GDM1 (cell line): ENCODE data around the gene EFS.
A peak's percentile ranks its signal among the peaks of the same experiment; 100 is the strongest.

Experiments
- DNase-seq: peaks from one replicate; lab custom pipeline; 2025; lab: John Stamatoyannopoulos, UW

EFS gene

DNA sequence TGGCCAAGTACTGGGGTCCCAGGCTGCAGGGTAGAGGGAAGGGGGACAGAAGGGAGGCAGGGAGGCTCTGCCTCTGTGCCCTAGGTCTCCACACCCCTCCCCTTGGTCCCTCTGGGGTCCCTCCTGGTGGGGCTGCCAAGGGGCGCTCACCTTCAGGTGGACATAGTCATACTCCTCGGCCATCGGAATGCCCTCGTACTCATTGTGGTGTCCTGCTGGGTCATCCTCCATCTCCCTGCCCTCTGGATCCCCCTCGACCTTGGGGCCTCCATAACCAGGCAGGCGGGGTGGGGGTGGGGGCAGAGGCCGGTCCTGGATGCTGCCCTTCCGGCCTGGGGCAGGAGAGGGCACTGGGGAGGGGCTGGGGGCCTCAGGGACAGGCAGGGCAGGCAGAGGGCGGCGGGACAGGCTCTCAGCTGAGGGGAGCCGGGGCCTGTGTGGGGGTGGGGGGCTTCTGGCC, 5.8 kb downstream of the EFS start:
- DNase-seq = no peak

DNA sequence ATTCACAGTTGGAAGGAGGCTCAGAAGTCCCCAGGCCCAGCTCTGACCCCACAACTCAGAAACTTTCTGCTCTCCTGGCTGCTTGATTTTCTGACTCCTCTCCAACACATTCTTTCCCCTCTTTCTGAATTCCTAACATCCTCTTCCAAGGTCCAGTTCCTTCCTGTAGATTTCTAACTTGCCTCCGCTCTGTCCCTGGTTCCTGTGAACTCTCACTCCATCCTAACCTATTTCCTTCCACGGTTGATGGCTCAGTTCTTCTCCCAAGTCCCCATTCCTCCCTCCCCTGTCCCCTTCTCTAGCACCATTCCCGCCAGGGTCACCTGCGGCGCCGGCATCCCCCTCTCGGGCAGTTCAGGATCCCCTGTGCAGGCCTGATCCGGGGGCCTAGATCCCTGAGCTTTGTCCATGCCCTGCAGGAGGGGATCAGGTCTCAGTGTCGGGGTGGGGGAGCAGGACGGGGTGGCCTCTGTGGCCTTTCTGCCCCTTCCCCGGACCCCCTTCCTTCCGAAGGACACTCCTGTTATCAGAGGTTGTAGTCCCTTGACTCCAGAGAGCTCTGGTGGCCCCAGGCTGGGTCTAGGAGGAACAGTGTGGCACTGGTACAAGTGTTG, 6.3 kb downstream of the EFS start:
- DNase-seq = no peak

DNA sequence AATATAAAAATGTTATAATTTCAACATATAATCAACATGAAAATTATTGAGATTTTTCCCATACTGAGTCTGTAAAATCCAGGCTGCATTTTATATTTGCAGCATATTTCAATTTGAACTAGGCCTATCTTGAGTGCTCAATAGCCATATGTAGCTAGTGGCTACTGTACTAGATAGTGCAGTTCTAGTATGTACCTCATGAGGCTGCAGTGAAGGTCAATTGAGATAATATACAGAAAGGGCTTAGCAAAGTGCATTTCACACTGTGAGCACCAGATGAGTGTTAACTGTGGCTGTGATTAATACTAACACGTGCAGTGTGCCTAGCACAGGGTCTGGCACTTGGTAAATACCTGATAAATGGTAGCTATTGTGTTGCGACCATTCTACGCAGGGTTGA, 6.9 kb downstream of the EFS start:
- no peak for DNase-seq

DNA sequence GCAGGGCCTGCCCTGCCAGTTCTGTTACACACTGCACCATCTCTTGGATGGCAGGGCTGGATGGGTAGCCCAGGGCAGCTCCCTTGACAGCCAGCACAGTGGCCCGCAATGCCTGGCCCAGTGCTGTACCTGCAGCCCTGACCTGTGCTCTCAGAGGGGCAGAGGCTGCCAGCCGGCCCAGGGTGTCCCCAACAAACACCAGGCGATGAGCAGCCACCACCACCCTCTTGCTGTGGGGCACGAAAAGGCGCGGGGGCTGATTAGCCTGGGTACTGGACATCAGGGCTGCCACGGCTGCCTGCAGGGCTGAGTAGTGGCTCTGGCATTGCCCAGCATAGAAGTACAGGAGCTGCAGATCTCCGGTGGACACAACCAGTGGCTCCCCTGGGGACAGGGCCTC, 7.7 kb downstream of the EFS start:
- DNase-seq = no peak

DNA sequence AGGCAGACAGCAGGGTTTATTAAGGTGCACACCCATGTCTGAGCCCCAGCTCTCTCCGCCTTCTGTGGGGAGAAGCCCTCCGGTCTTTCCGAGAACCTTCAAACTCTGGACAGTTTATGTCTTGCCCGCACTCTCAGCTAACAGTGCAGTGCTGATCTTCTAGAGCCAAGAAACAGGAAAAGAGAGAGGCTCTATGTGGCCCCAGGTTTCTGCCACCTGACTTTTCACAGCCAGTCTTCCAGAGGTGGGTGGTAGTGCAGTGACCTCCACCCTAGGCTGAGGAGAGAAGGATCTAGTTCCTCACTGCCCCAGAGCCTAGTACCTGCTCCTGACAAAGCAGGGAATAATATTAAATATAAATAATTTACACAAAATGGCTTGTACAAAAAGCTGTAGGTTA, 8.3 kb downstream of the EFS start:
- DNase-seq = no peak

DNA sequence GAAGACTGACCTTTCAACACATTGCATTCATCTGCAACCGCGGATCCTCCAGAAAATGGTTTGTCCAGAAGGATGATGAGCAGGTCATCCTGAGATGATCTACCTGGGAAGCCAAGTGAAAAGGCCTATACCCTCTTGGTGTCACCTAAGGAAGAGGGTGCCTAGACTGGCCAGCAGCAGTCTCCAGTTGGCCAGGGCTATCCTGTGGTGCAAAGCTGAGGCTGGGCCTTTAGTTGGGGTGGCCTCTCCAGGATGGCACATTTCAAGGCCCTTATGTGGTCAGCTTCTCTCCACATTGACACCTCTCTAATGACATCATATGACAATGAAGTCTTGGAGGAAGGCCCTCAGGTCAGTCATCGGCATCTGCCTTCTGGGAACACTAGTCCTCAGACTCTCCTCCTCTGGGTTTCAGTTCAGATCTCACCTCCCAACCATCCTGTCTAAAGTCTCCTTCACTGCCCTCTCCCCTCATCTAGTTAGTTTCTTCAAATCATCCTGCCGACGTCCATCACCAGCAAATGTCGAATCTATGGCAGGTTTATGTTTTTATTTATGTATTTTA, 9.0 kb downstream of the EFS start:
- no peak for DNase-seq

DNA sequence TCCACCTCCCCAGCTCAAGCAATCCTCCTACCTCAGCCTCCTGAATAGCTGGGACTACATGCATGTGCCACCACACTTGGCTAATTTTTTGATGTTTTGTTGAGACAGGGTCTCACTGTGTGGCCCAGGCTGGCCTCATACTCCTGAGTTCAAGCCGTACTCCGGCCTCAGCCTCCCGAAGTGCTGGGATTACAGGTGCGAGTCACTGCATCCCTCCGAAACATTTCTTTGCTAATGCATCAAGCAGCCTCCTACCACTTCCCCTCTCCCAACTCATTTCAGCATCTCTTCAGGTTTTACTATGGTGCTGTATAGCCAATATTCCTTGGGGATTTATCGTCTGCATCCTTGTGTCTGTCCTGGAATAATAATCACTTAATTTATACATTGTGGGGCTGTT, 10.0 kb downstream of the EFS start:
- DNase-seq = no peak

DNA sequence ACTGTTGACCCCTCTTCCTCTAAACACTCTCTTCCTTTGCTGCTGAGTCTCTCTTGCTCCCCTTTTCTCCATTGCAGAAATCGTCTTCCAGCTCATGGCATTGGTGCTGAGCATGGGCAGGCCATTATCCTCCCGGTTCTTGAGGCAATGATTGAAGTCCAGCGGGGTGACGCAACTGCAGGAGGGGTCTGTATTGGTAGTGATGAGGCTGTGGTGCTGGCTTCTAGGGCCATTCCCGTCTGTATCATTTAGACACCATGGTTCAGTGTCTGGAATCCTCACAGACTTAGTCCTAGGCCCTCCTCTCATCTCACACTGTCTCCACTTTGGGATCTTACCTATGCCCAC, 11.6 kb downstream of the EFS start:
- DNase-seq = no peak

DNA sequence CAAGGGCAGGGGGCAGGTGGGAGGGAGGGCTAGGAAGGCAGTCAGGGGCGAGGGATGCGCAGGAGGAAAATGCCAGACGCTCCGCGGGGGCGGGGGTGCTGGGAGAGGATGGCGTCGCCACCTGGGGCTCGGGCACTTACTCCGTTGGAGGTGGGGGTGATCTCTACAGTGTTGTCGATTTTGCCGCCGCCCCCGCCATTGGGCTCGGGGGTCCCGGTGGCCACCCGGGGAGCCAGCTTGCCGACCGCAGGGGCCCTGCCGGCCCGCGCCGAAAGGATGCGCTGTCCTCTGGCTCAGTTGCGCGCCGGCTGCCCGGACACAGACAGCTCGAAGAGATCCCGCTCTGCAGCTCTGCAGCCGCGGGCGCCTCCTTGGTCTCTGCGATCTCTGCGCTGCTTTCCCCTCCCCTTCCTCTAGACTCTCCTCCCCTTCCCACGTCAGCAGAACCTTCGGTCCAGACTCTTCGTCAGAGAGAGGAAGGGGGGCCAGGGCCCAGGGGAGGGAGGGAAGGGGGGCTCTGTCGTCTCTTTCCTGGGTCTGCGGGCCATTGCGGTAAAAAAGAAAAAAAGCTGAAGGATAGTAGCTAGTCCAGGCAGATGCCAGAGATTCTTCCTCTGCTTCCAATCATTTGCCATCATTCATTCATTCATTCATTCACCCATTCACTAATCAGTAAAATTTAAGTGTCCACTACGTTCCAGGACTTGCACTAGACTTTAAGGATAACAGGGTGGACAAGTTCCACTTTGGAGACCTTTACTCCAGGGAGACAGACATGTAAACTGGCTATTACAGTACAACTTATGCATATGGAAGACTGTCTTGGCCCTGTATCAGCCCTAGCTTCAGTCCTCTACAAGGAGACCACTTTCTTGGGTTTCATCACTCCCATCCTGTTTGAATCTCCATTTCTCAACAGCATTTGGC, 12.2 kb downstream of the EFS start, which contains the start of gene SLC22A17:
TSS of gene SLC22A17 (minus strand) at position 382 of the 927 bp plus-strand sequence.
- peak; percentile 38 for DNase-seq

DNA sequence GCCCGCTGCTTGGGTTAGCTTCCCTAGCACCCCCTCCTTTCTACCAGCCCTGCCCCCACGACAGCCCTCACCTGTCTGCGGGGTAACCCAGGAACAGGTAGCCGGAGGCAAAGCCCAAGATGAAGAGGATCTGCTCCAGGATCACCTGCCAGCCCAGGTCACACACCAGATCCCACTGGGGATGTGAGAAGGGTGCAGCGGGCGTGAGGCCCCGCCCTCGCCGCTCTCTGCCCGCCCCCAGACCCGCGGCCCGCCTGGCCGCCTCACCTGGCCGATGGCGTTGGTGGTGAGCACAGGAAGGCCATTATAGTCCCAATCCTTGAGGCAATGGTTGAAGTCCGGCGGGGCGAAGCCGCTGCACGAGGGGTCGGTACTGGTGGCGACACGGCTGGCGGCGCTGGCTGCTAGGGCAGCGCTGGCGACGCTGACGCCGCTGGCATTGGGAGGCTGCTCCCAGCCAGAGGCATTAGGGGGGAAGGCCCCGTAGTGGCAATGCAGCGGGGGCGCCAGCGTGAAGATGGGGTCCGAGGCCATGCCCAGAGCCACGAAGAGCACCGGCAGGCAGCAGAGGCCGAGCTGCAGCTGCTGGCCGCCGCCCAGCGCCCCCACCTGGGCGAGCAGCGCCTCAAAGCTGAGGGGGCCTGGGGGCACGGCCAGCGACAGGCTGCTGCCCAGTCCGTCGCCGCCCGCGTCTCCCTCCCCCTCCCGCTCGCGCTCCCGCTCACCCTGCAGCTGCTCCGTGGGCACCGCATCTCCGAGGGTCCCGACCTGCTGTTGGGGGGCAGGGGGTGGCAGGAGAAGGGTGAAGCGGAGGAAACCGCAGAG, 13.1 kb downstream of the EFS start:
- no peak for DNase-seq

DNA sequence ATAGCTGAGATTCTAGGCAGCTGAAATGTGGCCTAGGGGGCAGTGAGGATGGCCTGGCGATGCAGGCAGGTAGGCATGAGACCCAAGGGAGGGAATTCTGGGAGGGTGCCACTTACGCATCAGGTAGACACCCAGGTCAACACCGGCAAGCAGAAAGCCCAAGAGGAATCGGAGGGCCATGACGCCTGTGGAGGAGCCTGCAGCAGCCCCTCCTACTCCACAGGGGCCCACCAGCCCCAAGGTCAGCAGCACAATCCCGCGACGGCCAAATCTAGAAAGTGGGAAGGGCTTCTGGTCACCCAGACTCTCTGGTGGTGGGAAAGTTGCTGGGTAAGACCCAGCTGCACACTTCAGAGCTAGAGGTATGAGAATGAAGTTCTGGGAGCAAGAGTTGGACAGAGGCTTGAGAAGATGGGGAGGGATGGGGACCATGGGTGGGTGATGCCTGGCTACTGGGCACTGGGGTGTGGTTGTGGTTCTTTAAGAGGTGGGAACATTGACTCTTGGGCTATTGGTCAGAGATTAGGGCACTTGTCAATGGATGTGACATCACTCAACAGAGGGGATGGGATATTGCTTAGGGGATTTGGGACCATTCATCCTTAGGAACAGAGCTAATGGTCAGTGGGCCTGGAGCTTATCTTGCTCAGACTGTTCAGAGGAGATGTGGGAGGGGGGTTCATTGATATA, 15.7 kb downstream of the EFS start:
- no peak for DNase-seq

DNA sequence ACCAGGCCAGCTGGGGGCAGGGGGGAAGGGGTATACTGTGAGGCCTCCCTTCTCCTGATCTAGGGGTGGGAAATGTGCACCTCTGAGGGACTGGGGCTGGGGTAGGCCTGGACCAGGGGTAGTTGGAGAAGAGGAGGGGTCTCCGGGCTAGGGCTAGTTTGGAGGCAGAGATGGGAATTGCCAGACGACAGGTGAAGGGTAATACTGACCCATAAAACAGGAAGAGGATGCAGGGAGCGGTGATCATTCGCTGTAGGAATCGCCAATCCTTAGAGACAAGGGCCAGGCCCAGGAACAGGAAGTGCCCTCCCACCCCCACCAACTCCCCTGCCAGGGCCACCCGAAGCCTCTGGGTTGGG, 16.7 kb downstream of the EFS start:
- no peak for DNase-seq

DNA sequence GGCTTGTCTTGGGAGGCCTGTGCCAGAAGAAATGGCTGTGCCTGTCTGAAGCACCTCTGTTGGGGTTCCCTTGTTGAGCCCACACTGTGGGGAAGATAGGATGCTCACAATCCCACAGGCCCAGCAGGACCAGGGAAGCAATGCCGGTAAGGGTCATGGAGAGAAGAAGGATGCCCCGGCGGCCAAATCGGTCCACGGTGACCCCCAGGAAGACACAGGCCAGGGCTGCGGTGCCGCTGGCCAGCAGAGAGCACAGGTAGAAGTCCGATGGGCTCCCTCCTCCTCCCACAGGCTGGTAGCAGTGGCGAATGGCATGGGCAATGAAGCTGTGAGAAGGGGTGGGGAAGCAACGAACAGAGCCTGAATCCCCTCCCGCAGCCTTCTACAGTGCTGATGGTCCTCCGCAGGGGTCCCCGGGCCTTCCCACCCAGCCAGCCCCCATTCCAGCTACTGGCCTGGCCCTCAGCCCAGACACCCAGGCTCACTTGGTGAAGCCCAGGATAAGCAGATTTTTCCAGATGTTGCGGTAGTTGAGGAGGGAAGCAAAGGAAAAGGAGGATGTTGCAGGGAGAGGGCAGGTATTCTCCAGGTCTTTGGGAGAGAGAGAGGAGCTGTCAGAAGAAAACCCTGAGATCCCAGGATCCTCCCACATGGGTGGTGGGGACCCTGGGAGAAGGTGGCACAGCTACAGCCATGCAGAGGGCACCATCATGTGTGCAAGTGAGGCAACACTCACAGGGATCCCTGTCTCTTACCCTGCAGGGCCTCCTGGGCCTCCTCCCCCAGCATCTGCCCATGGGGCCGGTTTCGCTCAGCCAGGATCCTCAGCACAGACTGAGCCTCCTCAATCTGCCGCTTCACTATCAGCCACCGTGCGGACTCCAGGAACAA, 17.3 kb downstream of the EFS start:
- DNase-seq = no peak

DNA sequence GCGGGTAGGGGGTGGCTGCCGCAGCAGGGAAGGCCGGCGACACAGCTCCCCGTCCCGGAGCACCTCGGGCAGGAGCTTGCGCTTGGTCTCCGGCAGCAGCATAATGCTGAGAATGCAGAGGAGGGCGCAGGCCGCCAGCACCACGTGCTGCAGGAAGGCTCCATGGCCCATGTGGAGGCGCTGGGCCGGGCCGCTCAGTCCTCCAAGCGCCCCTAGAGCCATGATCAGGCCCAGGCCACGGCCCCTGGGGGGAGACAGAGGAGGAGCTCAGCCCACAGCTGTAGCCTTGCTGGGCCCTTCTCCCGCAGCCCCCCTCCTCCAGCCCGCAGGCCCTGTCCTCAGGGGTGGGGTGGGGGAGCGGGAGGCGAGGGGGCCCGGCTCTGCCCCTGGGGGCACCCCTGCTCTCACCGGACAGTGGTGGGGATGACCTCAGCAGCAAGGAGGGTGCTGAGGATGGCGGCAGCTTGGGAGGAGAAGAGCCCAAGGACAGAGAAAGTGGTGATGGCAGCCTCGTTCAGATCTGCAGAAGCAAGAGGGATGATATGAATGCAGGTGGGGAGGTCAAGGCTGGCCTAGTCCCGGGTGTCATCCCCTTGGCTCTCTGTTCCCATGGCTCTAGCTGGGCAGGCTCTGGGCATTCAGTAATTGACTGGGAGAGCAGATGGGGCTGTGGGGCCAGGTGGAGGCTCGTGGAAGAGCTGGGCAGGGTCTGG, 18.1 kb downstream of the EFS start:
- no peak for DNase-seq

DNA sequence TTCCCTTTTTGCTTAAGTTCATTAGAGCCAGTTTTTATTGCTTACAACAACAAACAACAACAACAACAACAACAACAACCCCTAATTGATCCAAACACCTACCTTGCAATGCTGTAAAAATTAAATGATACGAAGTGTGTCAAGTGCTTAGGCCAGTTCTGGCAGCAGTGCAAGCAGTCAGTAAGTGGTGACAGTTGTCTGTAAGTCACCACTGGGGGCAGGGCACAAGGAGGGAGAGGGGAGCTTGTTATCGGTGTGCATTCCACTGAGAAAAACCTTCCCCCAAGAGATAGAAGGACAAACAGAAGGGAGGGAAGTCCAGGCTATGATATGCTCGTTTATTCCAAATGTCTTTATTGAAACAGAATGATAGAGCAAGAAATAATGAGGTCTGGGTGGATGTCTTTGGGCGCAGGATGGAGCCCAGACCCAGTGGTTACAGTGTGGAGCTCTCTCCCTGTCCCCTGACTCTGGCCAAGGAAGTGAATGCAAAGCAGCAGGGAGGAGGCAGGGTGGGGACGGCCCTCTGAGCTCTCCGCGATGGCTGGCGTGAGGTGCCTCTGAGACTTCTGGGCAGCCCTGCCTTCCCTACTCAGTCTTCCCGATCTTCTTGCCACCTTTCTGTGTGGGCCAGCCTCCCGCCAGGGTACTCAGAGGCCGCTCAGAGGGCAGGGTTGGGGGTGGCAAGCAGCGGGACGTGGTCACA, 18.8 kb downstream of the EFS start:
- DNase-seq = no peak

DNA sequence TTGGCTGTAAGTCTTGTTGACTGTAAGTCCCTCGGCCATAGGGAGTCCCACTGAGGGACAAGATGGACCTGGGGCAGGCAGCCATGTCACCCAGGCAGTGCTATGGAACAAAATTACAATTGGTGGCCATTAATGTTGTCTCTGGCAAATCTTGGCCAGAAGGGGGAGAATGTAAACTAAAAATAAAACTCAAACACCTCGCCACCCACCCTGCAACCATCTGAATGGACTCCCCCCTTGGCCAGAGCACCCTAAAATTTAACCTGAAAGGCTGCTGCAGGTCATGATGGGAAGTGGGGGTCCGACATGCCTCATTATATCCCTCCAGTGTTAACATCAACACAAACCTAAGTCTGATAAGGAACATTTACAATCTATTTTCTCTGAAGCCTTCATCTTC, 20.5 kb downstream of the EFS start:
- no peak for DNase-seq

DNA sequence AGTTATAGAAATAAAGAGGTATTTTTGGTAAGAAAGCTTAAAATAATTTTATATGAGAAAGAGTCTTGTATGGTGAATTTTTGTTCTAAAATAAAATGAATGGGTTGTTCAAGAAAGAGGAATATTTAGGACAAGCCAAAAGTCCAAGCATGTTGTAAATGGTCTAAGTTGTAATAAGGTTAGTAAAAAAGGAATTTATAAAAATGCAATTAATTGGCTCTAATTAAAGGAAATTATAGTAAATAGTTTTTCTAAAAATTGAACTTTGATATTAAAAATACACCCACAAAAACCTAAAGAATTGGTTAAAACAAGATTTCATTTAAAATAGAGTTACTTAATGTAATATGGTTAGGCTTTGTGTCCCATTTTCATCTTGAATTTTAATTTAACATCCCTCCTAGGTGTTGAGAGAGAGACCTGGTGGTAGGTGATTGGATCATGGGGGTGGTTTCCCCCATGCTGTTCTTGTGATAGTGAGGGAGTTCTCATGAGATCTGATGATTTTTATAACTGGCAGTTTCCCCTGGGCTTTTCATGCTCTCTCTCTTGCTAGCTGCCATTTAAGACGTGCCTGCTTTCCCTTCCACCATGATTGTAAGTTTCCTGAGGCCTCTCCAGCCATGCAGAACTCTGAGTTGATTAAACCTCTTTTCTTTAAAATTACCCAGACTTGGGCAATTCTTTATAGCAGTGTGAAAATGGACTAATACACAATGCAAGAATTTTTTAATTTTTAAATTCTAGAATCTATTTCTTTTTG, 25.3 kb downstream of the EFS start:
- no peak for DNase-seq

DNA sequence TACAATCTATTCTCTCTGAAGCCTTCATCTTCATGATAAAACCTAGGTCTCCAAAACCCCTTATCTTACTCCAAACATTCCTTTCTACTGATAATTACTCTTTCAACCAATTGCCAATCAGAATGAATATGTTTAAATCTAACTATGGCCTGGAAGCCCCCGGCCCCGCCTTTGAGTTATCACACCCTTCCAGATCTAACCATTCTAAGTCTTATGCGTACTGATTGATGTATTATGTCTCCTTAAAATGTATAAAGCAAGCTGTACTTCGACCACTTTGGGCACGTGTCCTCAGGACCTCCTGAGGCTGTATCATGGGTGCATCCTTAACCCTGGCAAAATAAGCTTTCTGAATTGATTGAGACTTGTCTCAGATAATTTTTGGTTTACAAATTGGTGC, 29.3 kb downstream of the EFS start:
- DNase-seq = no peak
